22Rv1 (cell line): ENCODE results near the gene CHM.
A peak's percentile ranks its signal among the peaks of the same experiment; 100 is the strongest.

ENCODE experiments used
- H3K27ac ChIP-seq: fragments of 450-650 bp; 2 replicates; pipeline ENCODE4 v1.5.1; 2017
- CTCF ChIP-seq: fragments of 450-650 bp; IDR thresholded peaks from 2 replicates; pipeline ENCODE4 v1.5.1; 2017; ENCODE audit warnings: mild to moderate bottlenecking
- ZFX ChIP-seq: fragments of 450-650 bp; IDR thresholded peaks from 2 replicates; pipeline ENCODE4 v1.6.1; 2017; ENCODE audit warnings: antibody characterized with exemption, borderline replicate concordance

CHM gene

GRCh38 chrX:85903692-85904471 is 143.5 kb downstream of the CHM start:
- no peak overlapping the region for H3K27ac ChIP-seq
- no peak for TF ChIP-seq ZFX
- no peak for TF ChIP-seq CTCF

- TF ChIP-seq CTCF (no peak), ZFX (no peak)
- H3K27ac ChIP-seq: no peak overlapping the region
Measured at GRCh38 chrX:85897362-85898126, 149.8 kb downstream of the CHM start.

- no peak overlapping the region for H3K27ac ChIP-seq
- TF ChIP-seq CTCF (no peak), ZFX (no peak)
Measured at GRCh38 chrX:85882601-85883000, 164.8 kb downstream of the CHM start.

- TF ChIP-seq CTCF (no peak), ZFX (no peak)
- no peak overlapping the region for H3K27ac ChIP-seq
Measured at GRCh38 chrX:85870585-85870984, 176.8 kb downstream of the CHM start.

- TF ChIP-seq ZFX: no peak
- TF ChIP-seq CTCF: no peak
- no peak overlapping the region for H3K27ac ChIP-seq
Measured at GRCh38 chrX:85865324-85865723, 182.0 kb downstream of the CHM start.

- TF ChIP-seq ZFX: no peak
- no peak for TF ChIP-seq CTCF
- no peak overlapping the region for H3K27ac ChIP-seq
Measured at GRCh38 chrX:85859426-85859825, 187.9 kb downstream of the CHM start.

- TF ChIP-seq CTCF (peak; percentile 63), ZFX (no peak)
- H3K27ac ChIP-seq: no peak overlapping the region
Measured at GRCh38 chrX:85851418-85851817, 195.9 kb downstream of the CHM start.
